Lower leg skin (tissue), 4 donors: ENCODE results near the gene SMAD6. TPM values are rescaled to one million over a fixed set of nuclear protein-coding genes. Genes with fewer than 3 reads are reported as not detected.

ENCODE experiments used
- DNase-seq, 2 donors: peaks; one replicate each; pipeline ENCODE4 v3.0.0-alpha.2; 2019; ENCODE audit warnings: low spot score in 2 of 2
- H3K4me3 ChIP-seq: fragments of 200-600 bp; sonication (generic); 2 replicates; pipeline ENCODE4 v1.5.1; 2017; ENCODE audit warnings: mild to moderate bottlenecking, low read depth; ENCODE audit not compliant: poor library complexity, severe bottlenecking
- CTCF ChIP-seq, 3 donors: fragments of 450-650 bp; IDR thresholded peaks; one replicate each; pipeline ENCODE4 v1.5.1; 2016; ENCODE audit warnings: antibody characterized with exemption in 3 of 3, mild to moderate bottlenecking in 3 of 3, moderate library complexity in 2 of 3
- POLR2A ChIP-seq, 2 donors: fragments of 450-650 bp; IDR thresholded peaks; one replicate each; pipeline ENCODE4 v1.6.1; 2016 to 2017; ENCODE audit warnings: antibody characterized with exemption in 2 of 2, mild to moderate bottlenecking in 1 of 2, moderate library complexity in 1 of 2
- whole genome bisulfite sequencing, 2 donors: methylation state at CpG; one replicate each; pipeline ENCODE4 v1.1.5; 2018; 5-methylcytosine and 5-hydroxymethylcytosine counted together
- intact Hi-C: fragments of 100-400 bp; cut with DNase I; formaldehyde crosslinking; loops from one replicate; pipeline ENCODE4 v1.15.0; 2023; ENCODE audit warnings: low total_unique reads
- total RNA-seq, 4 donors: library from RNA; depleted of rRNA; stranded (reverse); fragments of >200 nt; gene quantifications; one replicate each; pipeline ENCODE4 v1.1.0, GENCODE V29; 2016

The SMAD6 gene
- total RNA-seq, 4 donors from 2014 or later, result 2.0 to 9.1 (median 6.7) TPM

GRCh38 chr15:66741646-66742045, 39.6 kb downstream of the SMAD6 start:
- 79 to 85% methylated on average over 5 of the region's 5 CpGs for WGBS, 2 donors
- no peak overlapping the region for H3K4me3 ChIP-seq
- DNase-seq, result no peak
- TF ChIP-seq CTCF (IDR thresholded peaks at IDR 0.05), result no peak
- TF ChIP-seq POLR2A (IDR thresholded peaks at IDR 0.05), result no peak
- intact Hi-C loops, result no loop called here

- no peak for DNase-seq
- 82 to 95% methylated on average over 6 of the region's 6 CpGs for WGBS, 2 donors
- no peak overlapping the region for H3K4me3 ChIP-seq
- TF ChIP-seq CTCF (IDR thresholded peaks at IDR 0.05) (no peak), POLR2A (IDR thresholded peaks at IDR 0.05) (no peak)
- intact Hi-C loops, result no loop called here
Observed at GRCh38 chr15:66742286-66742685, 40.2 kb downstream of the SMAD6 start.

DNA sequence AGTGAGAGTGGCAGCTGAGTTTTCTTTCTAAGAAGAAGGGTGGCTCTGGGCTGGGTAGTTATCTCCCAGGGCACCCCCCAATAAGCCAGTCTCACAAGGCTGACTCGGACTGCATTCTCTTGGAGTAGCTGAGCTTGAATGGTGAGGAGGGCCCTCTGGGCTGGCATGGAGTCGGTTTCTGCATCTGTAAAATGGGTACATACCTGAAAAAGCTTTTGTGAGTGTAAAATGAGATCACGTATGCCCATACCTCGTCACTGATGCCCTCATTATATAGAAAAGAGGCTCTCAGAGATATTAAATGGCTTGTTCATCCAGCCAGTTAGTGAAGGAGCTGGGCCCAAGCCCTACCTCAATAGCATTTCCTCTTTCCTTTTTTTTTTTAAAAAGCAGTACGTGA, 41.2 kb downstream of the SMAD6 start:
- no peak overlapping the region for H3K4me3 ChIP-seq
- DNase-seq, result no peak

DNA sequence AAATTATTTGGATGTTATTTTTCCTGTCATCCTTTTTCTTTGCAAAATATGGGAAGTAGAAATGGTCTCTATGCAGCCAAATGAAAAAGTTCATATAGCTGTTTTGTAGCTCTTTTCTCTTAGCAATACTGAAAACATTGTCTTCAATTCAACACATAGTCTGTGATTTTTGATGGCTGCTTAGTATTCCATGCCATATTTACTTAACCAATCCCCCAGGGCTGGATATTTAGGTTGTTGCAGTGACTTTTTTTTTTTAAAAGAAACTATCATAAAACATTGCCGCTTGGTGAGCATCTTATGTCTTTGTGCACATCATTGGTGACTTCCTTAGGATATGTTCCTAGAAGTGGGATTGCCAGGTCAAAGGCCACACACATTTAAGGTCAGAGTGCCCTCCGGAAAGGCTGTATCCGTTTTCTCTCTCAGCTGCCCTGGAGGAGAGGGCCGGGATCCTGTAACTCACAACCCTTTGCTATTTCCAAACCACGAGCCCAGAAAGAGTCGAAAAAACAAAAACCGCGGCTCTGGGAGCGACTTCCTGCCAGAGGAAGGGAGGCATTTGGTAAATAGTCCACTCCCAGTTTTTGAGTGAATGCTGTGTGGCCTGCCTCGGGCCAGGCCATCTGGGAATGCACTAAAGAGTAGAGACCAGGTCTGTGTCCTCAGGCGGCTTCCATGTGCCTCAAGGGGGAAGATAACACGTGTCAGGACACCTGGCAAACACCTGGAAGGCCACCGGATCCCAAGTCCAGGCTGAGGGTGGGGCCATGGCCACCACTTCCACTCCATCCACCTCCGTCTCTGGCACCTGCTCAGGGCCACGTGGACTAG, 41.9 kb downstream of the SMAD6 start:
- DNase-seq, result no peak
- no peak for TF ChIP-seq CTCF (IDR thresholded peaks at IDR 0.05)
- no peak for TF ChIP-seq POLR2A (IDR thresholded peaks at IDR 0.05)
- intact Hi-C loops, result no loop called here
- 54% methylated on average over 15 of the region's 15 CpGs for WGBS, 2 donors
- no peak overlapping the region for H3K4me3 ChIP-seq

More for the DNA sequence above, 41.2 kb downstream of the SMAD6 start:
- TF ChIP-seq CTCF (IDR thresholded peaks at IDR 0.05) (no peak), POLR2A (IDR thresholded peaks at IDR 0.05) (no peak)
- intact Hi-C loops, result no loop called here
- 87 to 90% methylated on average over 5 of the region's 5 CpGs for WGBS, 2 donors

- intact Hi-C loops, result no loop called here
- TF ChIP-seq POLR2A (IDR thresholded peaks at IDR 0.05) (no peak), CTCF (IDR thresholded peaks at IDR 0.05) (no peak)
Observed at GRCh38 chr15:66744610-66745279, 42.7 kb downstream of the SMAD6 start.

More at GRCh38 chr15:66744610-66745279, 42.7 kb downstream of the SMAD6 start:
- H3K4me3 ChIP-seq, result no peak overlapping the region
- 72 to 81% methylated on average over 4 of the region's 4 CpGs for WGBS, 2 donors
- no peak for DNase-seq
